Upper lobe of right lung (tissue), 1 donor: Measurements from ENCODE around the gene SCARF1. TPM values are rescaled to one million over a fixed set of nuclear protein-coding genes. Genes with fewer than 3 reads are reported as not detected.
"Not testable (repeated sequence)": the region's sequence is repeated elsewhere in the genome, so short reads cannot be mapped to it uniquely, and the experiment has no call there.

Source experiments
- ATAC-seq: fragments of 200-7000 bp; cut with Tn5 transposase; one replicate; pipeline ENCODE4 v1.9.1; 2020; ENCODE audit warnings: mild to moderate bottlenecking, moderate library complexity
- DNase-seq: peaks from one replicate; pipeline ENCODE4 v3.0.0-alpha.2; 2020
- H3K27ac ChIP-seq: fragments of 200-600 bp; one replicate; pipeline ENCODE4 v1.8.0; 2022
- H3K27me3 ChIP-seq: fragments of 200-600 bp; one replicate; pipeline ENCODE4 v1.8.0; 2022; ENCODE audit warnings: mild to moderate bottlenecking
- H3K36me3 ChIP-seq: fragments of 200-600 bp; one replicate; pipeline ENCODE4 v1.8.0; 2022
- H3K4me1 ChIP-seq: fragments of 200-600 bp; one replicate; pipeline ENCODE4 v1.8.0; 2022
- H3K4me3 ChIP-seq: fragments of 200-600 bp; one replicate; pipeline ENCODE4 v1.8.0; 2022; ENCODE audit warnings: mild to moderate bottlenecking
- H3K9me3 ChIP-seq: fragments of 200-600 bp; one replicate; pipeline ENCODE4 v1.8.0; 2022
- intact Hi-C: fragments of 100-400 bp; cut with DNase I; formaldehyde crosslinking; loops from one replicate; pipeline ENCODE4 v1.11.0; 2022
- total RNA-seq: library from RNA; stranded (reverse); fragmentation: NEBNext Ultra II Directional; extraction: Animal tissue kit (Norgen Biotek cat#: 25700); gene quantifications from one replicate; pipeline ENCODE4 v1.2.1, GENCODE V29; 2021
- TF ChIP-seq, protein P1 (sequence below): fragments of 200-600 bp; IDR thresholded peaks from one replicate; pipeline ENCODE4 v1.8.0; 2022; ENCODE audit warnings: antibody characterized with exemption
- donor health status: DM: no; HTN: yes; CAD: no; lungs with severe emphysema.

The SCARF1 gene
- total RNA-seq, 1 donor from 2014 or later: 48.5 TPM

DNA sequence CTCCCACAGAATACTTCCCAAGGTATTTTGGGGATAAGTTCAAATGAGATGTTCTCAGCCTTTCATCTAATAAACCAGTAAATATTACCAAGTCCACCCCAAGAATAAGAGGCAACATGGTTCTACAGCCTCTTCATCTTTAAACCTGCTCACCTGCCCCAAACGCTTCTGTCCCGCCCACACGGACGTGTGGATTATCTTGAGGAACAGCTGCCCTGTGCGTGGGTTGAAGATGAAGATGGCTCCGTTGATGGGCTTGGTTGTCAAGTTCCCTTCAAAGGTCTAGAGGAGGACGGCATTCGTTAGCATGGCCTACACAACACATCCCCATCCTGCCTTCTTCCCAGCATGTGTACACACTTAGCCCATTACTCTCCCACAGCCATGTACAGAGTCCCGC lies 12.6 kb upstream of the SCARF1 start:
- intact Hi-C loops: no loop called here
- H3K4me3 ChIP-seq: no peak overlapping the region
- H3K4me1 ChIP-seq: no peaks in the 10 kb centered on the region
- no peaks in the 10 kb centered on the region for H3K9me3 ChIP-seq
- peaks cover 100% of the 10 kb centered on the region for H3K36me3 ChIP-seq
- DNase-seq (no peak), ATAC-seq (no peak)
- H3K27ac ChIP-seq: no peak overlapping the region
- H3K27me3 ChIP-seq: no peaks in the 10 kb centered on the region
- TF ChIP-seq, protein P1, sequence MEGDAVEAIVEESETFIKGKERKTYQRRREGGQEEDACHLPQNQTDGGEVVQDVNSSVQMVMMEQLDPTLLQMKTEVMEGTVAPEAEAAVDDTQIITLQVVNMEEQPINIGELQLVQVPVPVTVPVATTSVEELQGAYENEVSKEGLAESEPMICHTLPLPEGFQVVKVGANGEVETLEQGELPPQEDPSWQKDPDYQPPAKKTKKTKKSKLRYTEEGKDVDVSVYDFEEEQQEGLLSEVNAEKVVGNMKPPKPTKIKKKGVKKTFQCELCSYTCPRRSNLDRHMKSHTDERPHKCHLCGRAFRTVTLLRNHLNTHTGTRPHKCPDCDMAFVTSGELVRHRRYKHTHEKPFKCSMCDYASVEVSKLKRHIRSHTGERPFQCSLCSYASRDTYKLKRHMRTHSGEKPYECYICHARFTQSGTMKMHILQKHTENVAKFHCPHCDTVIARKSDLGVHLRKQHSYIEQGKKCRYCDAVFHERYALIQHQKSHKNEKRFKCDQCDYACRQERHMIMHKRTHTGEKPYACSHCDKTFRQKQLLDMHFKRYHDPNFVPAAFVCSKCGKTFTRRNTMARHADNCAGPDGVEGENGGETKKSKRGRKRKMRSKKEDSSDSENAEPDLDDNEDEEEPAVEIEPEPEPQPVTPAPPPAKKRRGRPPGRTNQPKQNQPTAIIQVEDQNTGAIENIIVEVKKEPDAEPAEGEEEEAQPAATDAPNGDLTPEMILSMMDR: no peak

- H3K4me1 ChIP-seq: peaks cover 13% of the 10 kb centered on the region
- no peak overlapping the region for H3K4me3 ChIP-seq
- no peak for ATAC-seq
- intact Hi-C loops: no loop called here
- no peaks in the 10 kb centered on the region for H3K9me3 ChIP-seq
- no peaks in the 10 kb centered on the region for H3K27me3 ChIP-seq
- DNase-seq: no peak
- no peak overlapping the region for H3K27ac ChIP-seq
- H3K36me3 ChIP-seq: peaks cover 86% of the 10 kb centered on the region
- TF ChIP-seq, protein P1: no peak
Measured at GRCh38 chr17:1653735-1654134, 8.2 kb upstream of the SCARF1 start.

GRCh38 chr17:1652794-1653193 lies 7.3 kb upstream of the SCARF1 start:
- intact Hi-C loops, H3K4me3 ChIP-seq, H3K9me3 ChIP-seq, ATAC-seq, H3K27me3 ChIP-seq, DNase-seq, H3K27ac ChIP-seq: not testable (repeated sequence)
- H3K4me1 ChIP-seq: peaks cover 19% of the 10 kb centered on the region
- H3K36me3 ChIP-seq: peaks cover 76% of the 10 kb centered on the region

GRCh38 chr17:1651559-1651844 lies 6.0 kb upstream of the SCARF1 start:
- peaks cover 32% of the 10 kb centered on the region for H3K4me1 ChIP-seq
- H3K27ac ChIP-seq: no peak overlapping the region
- H3K4me3 ChIP-seq: no peak overlapping the region
- ATAC-seq (no peak), DNase-seq (no peak)
- intact Hi-C loops: no loop called here
- no peaks in the 10 kb centered on the region for H3K9me3 ChIP-seq
- H3K27me3 ChIP-seq: no peaks in the 10 kb centered on the region
- peaks cover 63% of the 10 kb centered on the region for H3K36me3 ChIP-seq
- TF ChIP-seq, protein P1: no peak

GRCh38 chr17:1650731-1651558 lies 5.4 kb upstream of the SCARF1 start:
- no peaks in the 10 kb centered on the region for H3K9me3 ChIP-seq
- ATAC-seq (no peak), DNase-seq (no peak)
- H3K36me3 ChIP-seq: peaks cover 58% of the 10 kb centered on the region
- TF ChIP-seq, protein P1: no peak
- no peaks in the 10 kb centered on the region for H3K27me3 ChIP-seq
- H3K27ac ChIP-seq: peak overlapping the region; percentile 96
- intact Hi-C loops: no loop called here
- peaks cover 38% of the 10 kb centered on the region for H3K4me1 ChIP-seq
- H3K4me3 ChIP-seq: no peak overlapping the region

GRCh38 chr17:1649844-1650501 lies 4.4 kb upstream of the SCARF1 start, which contains the start of gene RILP:
TSS of gene RILP (minus strand) at chr17:1649866. CDS start at chr17:1649804, 62 bp downstream.
- Histone ChIP-seq H3K4me1 (peaks cover 46% of the 10 kb centered on the region), H3K4me3 (peak within 1 kb of the TSS; percentile 77), H3K36me3 (peaks cover 48% of the 10 kb centered on the region), H3K9me3 (no peaks in the 10 kb centered on the region), H3K27me3 (no peaks in the 10 kb centered on the region), H3K27ac (peak within 1 kb of the TSS; percentile 96)
- TF ChIP-seq, protein P1: no peak
- ATAC-seq (peak; percentile 68), DNase-seq (peak; percentile 95)
- intact Hi-C loops: no loop called here
